ENCODE results near the gene F13B.

DNA sequence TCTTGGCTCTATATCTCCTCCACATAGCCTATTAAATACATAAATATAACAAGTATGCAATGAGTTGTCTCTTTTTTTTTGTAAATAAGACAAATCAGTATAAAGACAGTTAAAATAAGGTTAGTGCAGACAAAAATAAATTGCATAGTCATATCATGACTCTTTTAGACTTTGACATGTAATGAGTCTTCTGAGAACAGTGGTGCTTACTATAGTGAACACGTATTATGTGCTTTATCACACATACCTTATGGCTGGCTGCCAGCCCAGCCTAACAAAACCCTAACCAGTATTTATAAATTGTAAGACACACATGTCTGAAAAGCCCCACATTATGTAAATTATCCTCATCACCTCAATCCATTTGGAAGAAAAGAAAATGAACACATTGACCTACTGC, 29.1 kb upstream of the F13B start:
- TF ChIP-seq, protein P1, sequence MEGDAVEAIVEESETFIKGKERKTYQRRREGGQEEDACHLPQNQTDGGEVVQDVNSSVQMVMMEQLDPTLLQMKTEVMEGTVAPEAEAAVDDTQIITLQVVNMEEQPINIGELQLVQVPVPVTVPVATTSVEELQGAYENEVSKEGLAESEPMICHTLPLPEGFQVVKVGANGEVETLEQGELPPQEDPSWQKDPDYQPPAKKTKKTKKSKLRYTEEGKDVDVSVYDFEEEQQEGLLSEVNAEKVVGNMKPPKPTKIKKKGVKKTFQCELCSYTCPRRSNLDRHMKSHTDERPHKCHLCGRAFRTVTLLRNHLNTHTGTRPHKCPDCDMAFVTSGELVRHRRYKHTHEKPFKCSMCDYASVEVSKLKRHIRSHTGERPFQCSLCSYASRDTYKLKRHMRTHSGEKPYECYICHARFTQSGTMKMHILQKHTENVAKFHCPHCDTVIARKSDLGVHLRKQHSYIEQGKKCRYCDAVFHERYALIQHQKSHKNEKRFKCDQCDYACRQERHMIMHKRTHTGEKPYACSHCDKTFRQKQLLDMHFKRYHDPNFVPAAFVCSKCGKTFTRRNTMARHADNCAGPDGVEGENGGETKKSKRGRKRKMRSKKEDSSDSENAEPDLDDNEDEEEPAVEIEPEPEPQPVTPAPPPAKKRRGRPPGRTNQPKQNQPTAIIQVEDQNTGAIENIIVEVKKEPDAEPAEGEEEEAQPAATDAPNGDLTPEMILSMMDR (IDR thresholded peaks at IDR 0.05): no peak
- TF ChIP-seq POLR2AphosphoS5 (IDR thresholded peaks at IDR 0.05) (no peak), POLR2A (IDR thresholded peaks at IDR 0.05) (no peak), EP300 (IDR thresholded peaks at IDR 0.05; ENCODE audit: low read depth) (no peak)
